K562 (cell line): Measurements from ENCODE around the gene CMSS1. TPM values are rescaled to one million over a fixed set of nuclear protein-coding genes. Genes with fewer than 3 reads are reported as not detected.

ENCODE experiments used
- CEBPB ChIP-seq: fragments of 450-650 bp; IDR thresholded peaks from 2 replicates; pipeline ENCODE4 v1.6.1; 2016; ENCODE audit warnings: missing genetic modification characterization, missing compliant biosample characterization
- CEBPG ChIP-seq, 3 experiments: fragments of 200-800 bp in 1 of 3; sonication (Bioruptor generic) in 1 of 3; sonication (generic) in 1 of 3; formaldehyde crosslinking in 1 of 3; IDR thresholded peaks in 2 of 3; conservative IDR thresholded peaks in 1 of 3; 2 replicates each; pipeline versions ENCODE4 v1.6.1 to v1.8.0; 2016 to 2022; ENCODE audit warnings: missing compliant biosample characterization in 2 of 3, missing genetic modification characterization in 2 of 3, mild to moderate bottlenecking in 1 of 3, missing genetic modification reagents in 1 of 3
- CHD1 ChIP-seq: fragments of 200-600 bp; sonication (generic); IDR thresholded peaks from one replicate; pipeline ENCODE4 v1.6.1; 2012; ENCODE audit warnings: mild to moderate bottlenecking, moderate library complexity, low read length, inconsistent platforms
- HSF4 ChIP-seq: fragments of 250-450 bp; sonication (Bioruptor Pico); IDR thresholded peaks from 2 replicates; pipeline ENCODE4 v2.1.2; 2022; ENCODE audit warnings: mild to moderate bottlenecking, moderate library complexity, borderline replicate concordance
- JUN ChIP-seq, 2 experiments: sonication (generic) in 1 of 2; formaldehyde crosslinking in 1 of 2; IDR thresholded peaks; 2 replicates each; pipeline versions ENCODE4 v1.6.1 to v1.8.0; 2012 to 2022; ENCODE audit warnings: borderline replicate concordance in 2 of 2, mild to moderate bottlenecking in 2 of 2, improper control_type of control experiment in 1 of 2, low read depth in 1 of 2, low read length in 1 of 2, missing genetic modification reagents in 1 of 2
- KAT7 ChIP-seq: sonication (generic); formaldehyde crosslinking; IDR thresholded peaks from 2 replicates; pipeline ENCODE4 v1.8.0; 2022; ENCODE audit warnings: missing genetic modification reagents, mild to moderate bottlenecking, borderline replicate concordance
- NRF1 ChIP-seq, 2 experiments: fragments of 450-650 bp; IDR thresholded peaks in 1 of 2; conservative IDR thresholded peaks in 1 of 2; 2 replicates each; pipeline ENCODE4 v1.6.1; 2014; ENCODE audit warnings: mild to moderate bottlenecking in 2 of 2
- PML ChIP-seq: IDR thresholded peaks from 2 replicates; pipeline ENCODE4 v1.6.1; 2012; ENCODE audit warnings: low read length, inconsistent platforms
- SRF ChIP-seq, 2 experiments: fragments of 250-450, 450-650 bp in 1 of 2; sonication (Bioruptor Pico) in 1 of 2; sonication (generic) in 1 of 2; formaldehyde crosslinking; IDR thresholded peaks; 2 replicates each; pipeline versions ENCODE4 v1.5.0 to v1.5.1; 2020 to 2022; ENCODE audit warnings: mild to moderate bottlenecking in 1 of 2, missing genetic modification reagents in 1 of 2
- ZNF23 ChIP-seq: fragments of 250-450 bp; sonication (Bioruptor Pico); IDR thresholded peaks from 2 replicates; pipeline ENCODE4 v1.4.0; 2020; ENCODE audit warnings: mild to moderate bottlenecking
- ZNF431 ChIP-seq: sonication (generic); formaldehyde crosslinking; IDR thresholded peaks from 2 replicates; pipeline ENCODE4 v1.8.0; 2022; ENCODE audit warnings: mild to moderate bottlenecking, missing genetic modification reagents
- ZNF436 ChIP-seq: fragments of 250-450, 450-650 bp; sonication (Bioruptor Pico); formaldehyde crosslinking; IDR thresholded peaks from 2 replicates; pipeline ENCODE4 v1.7.0; 2020; ENCODE audit warnings: mild to moderate bottlenecking
- ZNF518B ChIP-seq: fragments of 250-450 bp; sonication (Bioruptor Pico); IDR thresholded peaks from 2 replicates; pipeline ENCODE4 v1.5.0; 2021; ENCODE audit warnings: mild to moderate bottlenecking, moderate library complexity
- ZNF644 ChIP-seq: fragments of 200-800 bp; sonication (Bioruptor generic); IDR thresholded peaks from 2 replicates; pipeline ENCODE4 v1.6.1; 2016; ENCODE audit warnings: low read depth, missing genetic modification characterization, missing compliant biosample characterization
- polyA plus RNA-seq, 8 experiments: library from polyadenylated mRNA; depleted of rRNA in 4 of 8; stranded (reverse) in 5 of 8; unstranded in 3 of 8; fragments of >200 nt; fragmentation: Nextera tagmentation in 2 of 8; fragmentation: Illumina TruSeq in 1 of 8; extraction: Ambion mirVana in 2 of 8; extraction: Trizol in 1 of 8; gene quantifications; 2 replicates each; pipeline versions ENCODE4 v1.2.1 to v1.2.3, GENCODE V29; 2011 to 2014; ENCODE audit warnings: inconsistent platforms in 1 of 8, missing spikeins in 1 of 8
- total RNA-seq, 7 experiments: library from RNA; depleted of rRNA in 6 of 7; stranded (reverse); fragments of >200 nt in 6 of 7; fragmentation: Illumina TruSeq in 2 of 7; extraction: Trizol in 2 of 7; gene quantifications; 2 replicates each; pipeline versions ENCODE4 v1.2.1 to v1.2.3, GENCODE V29; 2011 to 2021; ENCODE audit warnings: low replicate concordance in 1 of 7
- TF ChIP-seq, protein P1 (sequence below): fragments of 450-650 bp; IDR thresholded peaks from 2 replicates; pipeline ENCODE4 v1.6.1; 2016; ENCODE audit warnings: antibody characterized with exemption

The CMSS1 gene
- total and polyA plus RNA-seq, 9 of the 15 experiments (the other 6 are each of a cell fraction or from before 2014, with no cell fraction given): 46.9 to 109 (median 72.3) TPM

DNA sequence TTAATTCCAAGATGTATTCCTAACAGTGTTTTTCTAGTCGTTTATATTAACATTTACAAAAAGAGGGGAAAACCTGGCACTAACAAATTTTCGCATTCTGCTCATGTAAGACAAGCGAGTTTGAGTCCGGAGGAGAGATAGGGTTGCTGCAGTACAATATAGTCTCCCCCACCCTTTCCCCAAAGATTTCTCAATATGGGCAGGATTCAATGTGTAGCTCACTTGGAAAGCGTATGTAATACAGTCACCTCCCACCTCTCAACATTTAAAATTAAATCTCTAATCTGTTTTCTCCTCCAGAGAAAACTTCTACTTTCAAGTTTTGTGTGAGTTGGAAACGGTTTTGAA, 57.9 kb downstream of the CMSS1 start (continued):
- TF ChIP-seq CEBPG (CRISPR knock-in tag; IDR thresholded peaks at IDR 0.05): no peak
- TF ChIP-seq CEBPG (tag; conservative IDR thresholded peaks at IDR 0.05 in 1 of 2, IDR thresholded peaks at IDR 0.05 in 1 of 2): peak in 1 of 2 experiments; percentile 69; a peak in 1 of 4 replicates
- no peak for TF ChIP-seq ZNF23 (CRISPR knock-in tag)
- TF ChIP-seq PML: no peak
- no peak for TF ChIP-seq ZNF644 (tag)
- no peak for TF ChIP-seq SRF (CRISPR knock-in tag; IDR thresholded peaks at IDR 0.05)
- TF ChIP-seq ZNF518B (CRISPR knock-in tag): no peak
- no peak for TF ChIP-seq HSF4 (CRISPR knock-in tag)
- TF ChIP-seq KAT7 (CRISPR knock-in tag): no peak
- peak; percentile 4 for TF ChIP-seq CHD1
- peak; percentile 67; the same call in 1 of the 2 replicates for TF ChIP-seq CEBPB (tag)
- TF ChIP-seq JUN (IDR thresholded peaks at IDR 0.05; ENCODE audit: borderline replicate concordance, low read depth, low read length): no peak
- no peak for TF ChIP-seq JUN (CRISPR knock-in tag; IDR thresholded peaks at IDR 0.05; ENCODE audit: borderline replicate concordance)
- TF ChIP-seq ZNF436 (CRISPR knock-in tag): no peak
- TF ChIP-seq, protein P1, sequence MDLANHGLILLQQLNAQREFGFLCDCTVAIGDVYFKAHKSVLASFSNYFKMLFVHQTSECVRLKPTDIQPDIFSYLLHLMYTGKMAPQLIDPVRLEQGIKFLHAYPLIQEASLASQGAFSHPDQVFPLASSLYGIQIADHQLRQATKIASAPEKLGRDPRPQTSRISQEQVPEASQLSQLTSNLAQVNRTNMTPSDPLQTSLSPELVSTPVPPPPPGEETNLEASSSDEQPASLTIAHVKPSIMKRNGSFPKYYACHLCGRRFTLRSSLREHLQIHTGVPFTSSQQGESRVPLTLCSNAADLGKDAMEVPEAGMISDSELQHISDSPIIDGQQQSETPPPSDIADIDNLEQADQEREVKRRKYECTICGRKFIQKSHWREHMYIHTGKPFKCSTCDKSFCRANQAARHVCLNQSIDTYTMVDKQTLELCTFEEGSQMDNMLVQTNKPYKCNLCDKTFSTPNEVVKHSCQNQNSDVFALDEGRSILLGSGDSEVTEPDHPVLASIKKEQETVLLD: no peak
- TF ChIP-seq ZNF431 (CRISPR knock-in tag): no peak
- TF ChIP-seq NRF1 (conservative IDR thresholded peaks at IDR 0.05 in 1 of 2, IDR thresholded peaks at IDR 0.05 in 1 of 2): no peak
- TF ChIP-seq, all 486 proteins: peak for 4
